CD4-positive, alpha-beta T cell treated with Interleukin-12 subunit alpha and Interleukin-12 subunit beta, for 1 hour (primary cell): ENCODE data around the gene PROSER2.

Experiments used
- DNase-seq: peaks from one replicate; pipeline ENCODE4 v3.0.0-alpha.2; 2020

Gene PROSER2

GRCh38 chr10:11804336-11804735 lies 18.8 kb upstream of the PROSER2 start:
- DNase-seq, result no peak

DNA sequence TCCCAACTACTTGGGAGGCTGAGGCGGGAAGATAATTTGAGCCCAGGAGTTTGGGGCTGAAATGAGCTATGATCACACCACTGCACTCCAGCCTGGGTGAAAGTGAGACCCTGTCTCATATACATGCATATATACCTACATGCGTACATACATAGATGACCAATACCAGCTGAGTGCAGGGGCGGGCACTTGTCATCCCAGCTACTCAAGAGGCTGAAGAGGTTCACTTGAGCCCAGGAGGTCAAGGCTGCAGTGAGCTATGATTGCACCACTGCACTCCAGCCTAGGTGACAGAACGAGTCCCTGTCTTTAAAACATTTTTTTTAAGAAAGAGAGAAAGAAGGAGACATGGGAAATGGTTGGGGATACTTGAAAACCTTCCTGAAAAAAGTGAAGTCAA lies 17.4 kb upstream of the PROSER2 start:
- no peak for DNase-seq

DNA sequence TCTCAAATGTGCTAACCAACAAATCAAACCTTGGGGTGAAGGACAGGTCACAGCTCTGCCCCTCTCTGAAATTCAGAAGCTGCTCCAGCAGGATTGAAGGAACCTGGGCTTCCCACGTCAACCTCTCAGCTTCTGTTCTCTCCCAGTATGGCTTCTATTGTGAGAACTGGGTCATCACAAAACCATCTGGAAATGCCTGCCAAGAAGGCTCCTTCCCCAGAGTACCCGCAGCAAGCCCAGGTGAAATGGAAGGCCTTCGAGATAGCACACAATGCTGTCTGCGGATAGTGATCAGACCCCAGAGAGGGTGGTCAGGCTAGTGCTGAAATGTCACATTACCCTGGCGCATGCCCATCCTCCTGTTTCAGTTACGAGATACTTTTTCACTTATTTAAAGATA lies 16.4 kb upstream of the PROSER2 start:
- DNase-seq, result no peak

- no peak for DNase-seq
Measured at GRCh38 chr10:11808808-11809207, 14.3 kb upstream of the PROSER2 start.

DNA sequence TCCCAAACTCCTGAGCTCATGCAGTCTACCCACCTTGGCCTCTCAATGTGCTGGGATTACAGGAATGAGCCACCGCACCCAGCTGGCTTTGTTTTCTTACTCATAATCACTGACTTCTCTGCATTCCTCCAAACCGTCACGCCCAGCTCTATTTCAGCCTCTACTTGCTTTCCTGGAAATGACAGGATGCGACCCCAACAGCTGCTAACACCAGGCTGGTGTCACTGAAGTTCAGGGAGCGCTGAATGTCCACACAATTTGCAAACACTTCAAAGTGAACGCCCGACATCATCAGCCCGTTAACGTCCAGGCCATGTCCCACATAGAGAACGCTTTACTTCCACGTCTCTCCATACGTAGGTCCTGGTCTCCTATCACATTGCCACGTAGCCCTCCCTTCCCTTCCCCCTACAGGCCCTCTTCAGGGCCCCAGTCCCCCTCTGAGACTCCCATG lies 12.8 kb upstream of the PROSER2 start:
- DNase-seq, result no peak

DNA sequence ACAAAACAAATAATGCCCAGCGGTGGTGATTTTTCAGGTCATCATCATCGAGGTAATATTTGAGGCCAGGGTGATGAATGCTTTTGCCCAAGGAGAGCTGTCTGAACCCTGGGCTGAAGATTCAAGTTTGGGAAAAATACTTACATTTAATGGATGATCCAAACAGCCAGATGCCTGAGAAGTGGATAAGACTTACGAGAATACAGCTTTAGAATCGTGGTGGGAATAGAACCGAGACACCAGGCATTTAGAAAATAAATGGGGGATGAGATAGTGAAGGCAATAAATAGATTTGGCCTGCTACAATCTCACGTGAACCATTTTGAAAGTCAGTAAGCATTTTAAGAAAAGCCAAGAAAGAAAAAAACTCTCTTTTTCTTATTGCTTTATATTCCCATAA lies 12.2 kb upstream of the PROSER2 start:
- no peak for DNase-seq

DNA sequence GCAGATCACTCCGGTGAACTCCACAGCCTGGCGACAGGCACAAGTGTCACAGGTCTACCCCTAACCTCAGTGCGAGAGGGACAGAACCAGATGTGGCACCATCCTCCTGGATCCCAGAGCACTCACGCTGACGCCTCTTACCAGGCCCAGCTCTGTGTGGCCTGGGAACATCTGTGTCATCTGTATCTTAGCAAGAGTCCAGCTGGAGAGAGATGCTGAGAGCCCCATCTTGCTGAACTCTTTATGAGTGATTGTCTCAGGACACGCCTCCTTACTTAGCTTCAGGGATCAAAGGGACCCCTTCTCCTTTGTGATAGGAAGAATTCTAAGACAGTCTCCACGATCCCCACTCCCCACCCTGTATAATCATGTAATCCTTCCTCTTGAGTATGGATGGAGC lies 10.0 kb upstream of the PROSER2 start:
- no peak for DNase-seq

DNA sequence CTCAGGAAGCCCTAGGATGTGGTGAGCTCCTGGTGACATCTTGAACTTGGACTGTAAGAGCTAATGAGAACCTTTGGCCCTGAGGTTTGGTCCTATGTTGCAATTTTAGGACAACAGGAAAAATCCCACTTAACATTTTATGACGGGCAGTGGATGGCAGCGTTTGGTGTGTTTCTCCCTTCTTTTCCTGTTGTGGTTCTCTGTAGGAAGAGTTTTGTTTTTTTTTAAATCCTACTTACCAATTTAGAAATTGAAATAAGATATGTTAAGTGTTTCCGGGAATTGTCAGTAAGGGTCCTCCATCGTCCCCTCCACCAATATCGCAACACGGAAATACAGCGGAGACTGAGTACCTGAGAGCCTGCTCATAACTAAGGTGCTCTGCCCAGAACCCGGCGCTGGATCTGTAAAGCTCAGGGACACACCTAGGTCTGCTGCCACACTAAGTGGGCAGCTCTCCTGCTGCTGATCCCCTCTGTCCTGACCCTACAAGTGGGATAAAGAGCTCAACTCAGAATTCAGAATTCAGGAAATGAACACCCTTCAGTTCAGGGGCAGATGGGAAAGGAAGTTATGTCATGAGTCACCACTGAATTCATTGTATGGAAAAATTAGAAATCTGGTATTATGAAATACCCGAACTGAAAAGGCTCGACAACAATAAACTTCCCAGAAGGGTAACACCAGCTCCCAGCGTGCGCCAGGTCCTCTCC lies 9.1 kb upstream of the PROSER2 start:
- no peak for DNase-seq

GRCh38 chr10:11819027-11819426 lies 4.1 kb upstream of the PROSER2 start:
- no peak for DNase-seq

DNA sequence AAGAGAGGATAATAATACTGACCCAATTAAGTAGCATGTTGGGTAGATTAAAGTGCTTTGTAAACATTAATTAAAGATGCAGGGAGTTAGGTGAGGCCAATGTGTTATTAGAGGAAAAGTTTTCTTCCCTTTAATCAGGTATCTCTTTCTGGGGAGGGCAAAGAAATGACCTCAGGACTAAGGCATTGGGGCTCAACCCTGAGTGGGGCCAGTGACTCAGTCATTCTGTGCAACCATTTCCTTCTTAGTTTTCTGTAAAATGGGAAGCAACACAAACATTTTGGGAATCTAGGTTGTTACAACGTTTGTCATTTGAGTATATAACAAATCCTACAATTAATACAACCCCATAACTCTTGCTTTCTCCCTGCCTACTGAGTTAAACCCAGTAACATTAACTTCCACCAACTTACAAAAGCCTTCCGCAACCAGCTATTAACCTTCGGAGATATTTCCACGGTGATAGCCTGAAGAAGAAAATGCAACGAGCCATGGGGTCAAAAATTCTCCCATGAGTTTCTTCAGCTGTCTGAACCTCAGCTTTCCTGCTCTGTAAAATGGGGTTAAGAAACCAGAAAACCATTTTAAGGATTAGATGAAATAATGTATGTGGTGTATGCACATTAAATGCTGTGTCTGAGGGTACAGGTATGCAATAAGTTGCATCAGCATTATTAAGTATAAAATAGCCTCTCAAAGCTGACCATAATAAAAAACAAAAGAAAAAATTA lies 965 bp upstream of the PROSER2 start:
- no peak for DNase-seq

GRCh38 chr10:11822809-11823121 lies 391 bp upstream of the PROSER2 start:
- DNase-seq, result no peak

DNA sequence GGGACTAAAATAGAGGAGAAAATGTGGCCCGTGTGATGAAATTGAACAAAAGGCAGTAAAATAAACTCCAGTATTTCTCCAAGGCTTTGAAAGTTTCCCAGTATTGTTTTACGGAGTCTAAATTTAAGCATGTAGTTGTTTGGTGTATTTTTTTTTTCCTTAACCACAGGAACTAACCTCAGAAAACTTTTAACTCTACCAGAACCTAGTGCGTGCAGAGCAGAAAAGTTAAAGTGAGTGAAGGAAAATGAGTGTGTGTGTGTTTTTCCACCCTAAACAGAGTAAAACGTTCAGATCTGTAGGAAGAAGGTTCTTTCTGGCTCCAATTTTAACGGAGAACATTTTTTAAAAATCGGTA lies 812 bp downstream of the PROSER2 start:
- DNase-seq, result no peak

- DNase-seq, result no peak
Measured at GRCh38 chr10:11824376-11824775, 1.2 kb downstream of the PROSER2 start.

DNA sequence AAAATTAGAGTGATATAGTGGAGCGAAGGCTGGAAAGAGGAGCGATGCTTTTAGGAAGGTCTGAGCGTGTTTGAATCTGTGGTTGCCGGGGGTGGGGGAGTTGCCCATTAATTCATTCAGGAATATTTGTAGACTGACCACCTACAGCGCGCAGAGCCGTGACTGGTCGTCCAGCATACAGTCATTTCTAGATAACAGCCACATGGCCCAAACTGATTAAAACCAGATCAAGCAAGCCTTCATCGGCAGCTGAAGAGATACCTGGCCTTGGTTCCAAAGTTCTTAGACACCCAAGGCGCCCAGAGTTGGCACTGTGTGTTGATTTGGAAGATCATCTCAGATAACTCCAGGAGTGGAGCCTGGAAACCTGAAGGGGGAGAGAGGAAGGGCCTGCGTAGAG lies 1.7 kb downstream of the PROSER2 start:
- no peak for DNase-seq

DNA sequence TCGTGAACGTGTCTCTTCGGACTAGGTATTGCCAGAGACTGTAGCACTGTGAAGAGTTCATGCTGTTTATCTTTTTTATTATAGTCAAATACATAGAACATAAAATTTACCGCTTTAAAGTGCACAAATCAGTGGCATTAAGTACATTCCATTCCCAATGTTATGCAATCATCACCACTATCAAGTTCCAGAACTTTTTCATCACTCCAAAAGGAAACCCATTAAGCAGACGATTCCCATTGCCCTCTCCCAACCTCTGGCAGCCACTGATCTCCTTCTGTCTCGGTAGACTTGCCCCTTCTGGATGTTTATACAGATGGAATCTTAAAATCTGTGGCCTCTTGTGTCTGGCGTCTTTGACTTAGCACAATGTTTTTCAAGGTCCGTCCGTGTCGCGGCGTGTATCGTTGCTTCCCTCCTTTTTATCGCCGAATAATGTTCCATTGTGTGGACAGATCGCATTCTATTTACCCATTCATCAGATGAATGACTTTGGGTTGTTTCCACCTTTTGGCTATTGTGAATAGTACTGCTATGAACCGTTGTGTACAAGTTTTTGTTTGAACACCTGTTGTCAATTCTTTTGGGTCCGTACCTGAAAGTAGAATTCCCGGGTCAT lies 2.7 kb downstream of the PROSER2 start:
- no peak for DNase-seq

GRCh38 chr10:11827006-11827405 lies 3.9 kb downstream of the PROSER2 start:
- DNase-seq, result no peak

- DNase-seq, result no peak
Measured at GRCh38 chr10:11827414-11827813, 4.3 kb downstream of the PROSER2 start.

DNA sequence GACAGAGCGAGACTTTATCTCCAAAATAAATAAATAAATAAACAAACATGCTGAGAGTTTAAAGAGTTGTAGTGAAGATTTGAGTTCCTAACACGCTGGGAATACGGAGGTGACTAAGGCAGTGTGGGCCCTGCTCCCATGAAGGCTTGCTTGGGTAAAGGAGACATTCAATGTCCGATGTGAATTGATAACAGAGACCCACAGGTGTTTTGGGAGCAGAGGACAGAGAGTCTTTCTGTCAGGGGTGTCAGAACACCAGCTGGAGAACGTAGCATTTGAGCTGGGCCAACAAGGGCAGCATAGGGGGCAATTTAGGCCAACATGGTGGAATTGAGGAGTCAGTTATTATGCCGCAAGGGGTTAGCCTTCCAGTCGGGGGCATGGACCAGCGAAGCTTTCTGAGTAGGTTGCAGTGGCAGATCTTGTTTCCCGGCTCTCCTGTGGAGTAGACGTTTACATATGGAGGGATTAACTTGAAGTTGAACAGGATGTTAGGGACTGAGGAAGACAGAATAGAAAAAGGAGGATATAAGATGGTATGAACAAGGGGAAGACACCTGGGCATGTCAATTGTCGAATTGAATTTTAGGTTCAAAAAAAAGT lies 5.6 kb downstream of the PROSER2 start:
- DNase-seq, result no peak

GRCh38 chr10:11830836-11831519 lies 7.8 kb downstream of the PROSER2 start:
- DNase-seq, result no peak

- DNase-seq, result no peak
Measured at GRCh38 chr10:11831520-11831951, 8.4 kb downstream of the PROSER2 start.

- DNase-seq, result no peak
Measured at GRCh38 chr10:11832042-11832441, 8.9 kb downstream of the PROSER2 start.

- no peak for DNase-seq
Measured at GRCh38 chr10:11835061-11835460, 11.9 kb downstream of the PROSER2 start.

DNA sequence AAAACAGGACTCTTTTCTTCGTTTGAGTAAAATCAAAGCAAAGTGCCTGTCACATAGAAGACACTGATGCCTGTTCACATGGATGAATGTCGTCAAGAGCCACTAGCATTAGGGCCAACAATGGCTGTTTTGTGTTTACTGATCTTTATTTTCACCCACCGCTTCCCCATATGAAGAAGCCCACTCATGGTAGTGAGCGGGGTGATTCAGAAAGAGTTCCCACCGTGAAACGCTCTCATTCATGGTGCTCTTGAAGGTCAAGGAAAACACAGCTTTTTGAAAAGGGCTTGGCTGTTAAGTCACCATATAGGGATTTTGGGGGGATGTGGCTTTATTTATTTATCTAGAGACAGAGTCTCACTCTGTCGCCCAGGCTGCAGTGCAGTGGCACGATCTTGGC lies 12.5 kb downstream of the PROSER2 start:
- DNase-seq, result no peak
